GM12801 (cell line): ENCODE results near the gene ALOX15.

Source experiments
- TF ChIP-seq, protein P1 (sequence below): IDR thresholded peaks from one replicate; pipeline ENCODE4 v1.5.1; 2011; ENCODE audit warnings: control low read depth; ENCODE audit not compliant: insufficient read length; ENCODE audit errors: extremely low read depth

ALOX15 gene

DNA sequence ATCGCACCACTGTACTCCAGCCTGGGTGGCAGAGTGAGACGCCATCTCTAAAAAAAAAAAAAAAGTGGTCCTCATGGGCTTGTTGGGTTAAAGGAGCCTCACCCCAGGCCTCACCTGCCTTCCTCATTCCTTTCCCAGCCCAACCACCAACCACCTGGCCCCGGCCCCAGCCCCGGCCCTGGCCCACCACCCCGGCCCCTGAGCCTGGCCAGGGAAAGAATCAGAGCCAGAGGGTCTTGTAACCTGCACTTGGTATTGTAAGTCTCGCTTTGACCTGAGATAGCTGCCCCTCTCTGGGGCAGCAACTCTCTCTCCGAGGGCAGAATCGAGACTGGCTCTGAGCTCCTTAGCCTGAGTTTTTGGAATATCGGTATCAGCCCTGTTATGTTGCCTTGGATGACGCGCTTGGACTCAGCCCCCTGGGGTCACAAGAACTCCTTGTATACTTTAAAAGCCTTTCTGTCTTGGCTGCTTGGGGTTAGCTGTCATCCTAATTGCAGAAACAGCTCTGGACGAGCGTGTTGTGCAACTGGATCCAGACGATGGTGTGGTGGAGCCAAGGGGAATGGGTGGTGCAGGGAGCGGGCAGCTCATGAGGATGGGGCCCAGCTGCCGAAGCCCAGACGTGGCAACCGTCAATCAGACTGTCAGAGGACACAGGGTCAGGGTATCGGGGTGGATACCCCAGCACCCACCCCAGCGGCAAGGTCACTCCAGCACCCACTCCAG, 42.5 kb downstream of the ALOX15 start:
- TF ChIP-seq, protein P1, sequence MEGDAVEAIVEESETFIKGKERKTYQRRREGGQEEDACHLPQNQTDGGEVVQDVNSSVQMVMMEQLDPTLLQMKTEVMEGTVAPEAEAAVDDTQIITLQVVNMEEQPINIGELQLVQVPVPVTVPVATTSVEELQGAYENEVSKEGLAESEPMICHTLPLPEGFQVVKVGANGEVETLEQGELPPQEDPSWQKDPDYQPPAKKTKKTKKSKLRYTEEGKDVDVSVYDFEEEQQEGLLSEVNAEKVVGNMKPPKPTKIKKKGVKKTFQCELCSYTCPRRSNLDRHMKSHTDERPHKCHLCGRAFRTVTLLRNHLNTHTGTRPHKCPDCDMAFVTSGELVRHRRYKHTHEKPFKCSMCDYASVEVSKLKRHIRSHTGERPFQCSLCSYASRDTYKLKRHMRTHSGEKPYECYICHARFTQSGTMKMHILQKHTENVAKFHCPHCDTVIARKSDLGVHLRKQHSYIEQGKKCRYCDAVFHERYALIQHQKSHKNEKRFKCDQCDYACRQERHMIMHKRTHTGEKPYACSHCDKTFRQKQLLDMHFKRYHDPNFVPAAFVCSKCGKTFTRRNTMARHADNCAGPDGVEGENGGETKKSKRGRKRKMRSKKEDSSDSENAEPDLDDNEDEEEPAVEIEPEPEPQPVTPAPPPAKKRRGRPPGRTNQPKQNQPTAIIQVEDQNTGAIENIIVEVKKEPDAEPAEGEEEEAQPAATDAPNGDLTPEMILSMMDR: no peak

DNA sequence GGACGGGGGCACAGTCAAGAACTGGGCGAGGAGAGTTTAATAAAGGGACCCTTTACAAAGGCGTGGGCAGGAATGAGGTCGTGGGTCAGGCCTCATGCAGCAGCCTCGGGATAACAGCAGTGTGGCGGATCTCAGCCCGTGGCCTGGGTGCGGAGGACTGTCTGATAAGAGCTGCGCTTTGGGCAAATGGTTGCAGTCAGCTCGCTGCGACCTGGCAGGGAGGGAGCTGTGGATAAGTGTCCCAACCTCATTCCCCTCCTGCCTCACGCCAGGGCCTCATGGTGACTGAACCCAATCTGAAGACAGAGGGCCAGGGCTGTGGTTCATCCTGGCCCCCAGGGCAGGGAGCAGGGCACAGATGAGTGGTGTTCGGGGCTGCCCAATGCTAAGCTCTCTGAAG, 43.5 kb downstream of the ALOX15 start:
- TF ChIP-seq, protein P1: no peak

DNA sequence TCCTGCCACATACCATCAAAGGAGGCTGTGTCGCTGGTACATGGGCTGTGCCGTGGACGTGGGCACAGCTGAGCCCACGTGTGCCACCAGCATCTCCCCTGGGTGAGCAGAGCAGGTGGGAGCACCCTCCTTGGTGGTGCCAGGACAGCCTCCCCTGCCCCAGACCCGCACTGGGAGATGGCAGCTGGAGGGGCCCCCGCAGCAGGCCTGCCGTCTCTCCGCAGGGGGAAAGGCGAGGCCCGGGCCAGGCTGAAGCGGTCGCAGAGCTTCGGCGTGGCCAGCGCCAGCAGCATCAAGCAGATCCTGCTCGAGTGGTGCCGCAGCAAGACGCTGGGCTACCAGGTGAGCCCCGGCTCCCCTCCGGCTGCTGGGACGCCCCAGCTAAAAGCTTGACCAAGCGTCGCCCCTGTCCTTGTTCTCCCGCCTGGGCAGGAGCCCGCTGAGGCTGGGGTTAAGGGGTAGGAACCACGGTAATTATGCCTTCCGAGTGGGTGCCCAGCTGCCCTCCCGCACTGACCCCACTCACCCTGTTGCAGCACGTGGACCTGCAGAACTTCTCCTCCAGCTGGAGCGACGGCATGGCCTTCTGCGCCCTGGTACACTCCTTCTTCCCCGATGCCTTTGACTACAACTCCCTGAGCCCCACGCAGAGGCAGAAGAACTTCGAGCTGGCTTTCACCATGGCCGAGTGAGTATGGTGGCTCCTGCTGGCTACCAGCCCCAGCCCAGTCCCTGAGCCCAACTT, 44.7 kb downstream of the ALOX15 start:
- TF ChIP-seq, protein P1: no peak

DNA sequence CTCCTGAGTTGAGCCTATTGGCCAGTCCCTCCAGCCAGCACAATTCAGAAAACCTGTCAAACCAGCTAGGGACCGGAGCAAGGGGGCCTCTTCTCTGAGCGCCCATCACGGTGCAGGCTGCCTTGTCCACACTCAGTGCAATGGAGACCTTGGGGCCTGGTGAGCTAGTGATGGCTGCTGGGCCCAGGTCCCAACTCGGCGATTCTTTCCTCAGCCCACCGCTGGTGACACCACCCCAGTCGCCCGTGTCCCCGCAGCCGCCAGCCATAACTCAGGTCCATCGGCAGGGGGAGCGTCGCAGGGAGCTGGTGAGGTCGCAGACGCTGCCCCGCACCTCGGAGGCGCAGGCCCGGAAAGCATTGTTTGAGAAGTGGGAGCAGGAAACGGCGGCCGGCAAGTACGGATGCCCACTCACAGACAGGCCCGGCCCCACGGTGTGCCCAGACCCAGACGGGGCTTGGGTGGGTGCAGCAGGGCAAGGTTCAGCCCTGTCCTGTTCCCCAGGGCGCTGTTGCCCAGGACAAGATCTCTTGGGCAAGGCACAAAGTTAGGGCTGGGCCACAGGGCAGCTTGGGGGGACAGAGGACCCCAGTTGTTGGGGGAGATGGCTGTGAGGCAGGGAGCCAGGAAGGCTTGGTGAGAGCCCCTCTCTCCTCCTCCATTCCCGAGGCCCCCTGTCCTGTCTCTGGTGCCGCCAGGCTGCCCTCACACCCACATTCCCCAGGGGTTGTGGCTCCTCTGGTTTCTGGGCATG, 46.4 kb downstream of the ALOX15 start:
- TF ChIP-seq, protein P1: no peak

DNA sequence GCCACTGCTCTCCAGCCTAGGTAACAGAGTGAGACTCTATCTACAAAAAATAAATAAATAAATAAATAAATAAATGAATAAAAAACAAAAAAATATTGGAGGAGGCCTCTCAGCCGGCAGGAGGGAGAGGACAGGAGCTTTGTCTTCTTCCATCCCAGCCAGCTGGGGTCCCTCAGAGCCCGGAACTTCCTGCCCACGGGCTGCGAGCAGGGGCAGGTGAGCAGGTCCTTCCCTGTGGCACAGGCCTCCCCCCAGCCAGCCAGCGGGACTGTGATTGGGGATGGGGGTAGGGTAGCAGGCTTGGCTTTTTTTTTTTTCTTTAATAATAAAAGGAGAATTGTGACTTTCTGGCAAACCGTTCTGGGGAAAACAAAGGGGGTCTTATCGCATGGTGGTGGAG, 47.1 kb downstream of the ALOX15 start:
- TF ChIP-seq, protein P1: no peak

DNA sequence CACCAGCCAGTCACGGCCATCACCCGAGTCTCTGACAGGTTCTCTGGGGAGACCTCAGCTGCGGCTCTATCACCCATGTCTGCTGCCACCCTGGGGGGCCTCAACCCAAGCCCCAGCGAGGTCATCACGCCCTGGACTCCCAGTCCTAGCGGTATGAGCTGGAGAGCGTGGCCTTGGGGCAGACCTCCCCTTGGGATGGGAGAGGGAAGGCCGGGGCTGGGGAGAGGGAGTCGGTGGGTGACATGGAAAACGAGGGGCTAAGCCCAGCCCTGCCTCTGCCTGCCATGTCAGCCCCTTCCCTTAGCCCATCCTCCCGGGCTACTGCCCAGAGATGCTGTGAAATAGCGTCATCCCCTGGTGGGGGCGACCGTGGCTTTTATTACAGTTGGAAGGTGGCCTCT, 48.5 kb downstream of the ALOX15 start:
- TF ChIP-seq, protein P1: no peak
